ENCODE results near the gene AKAP12. TPM values are rescaled to one million over a fixed set of nuclear protein-coding genes. Genes with fewer than 3 reads are reported as not detected.

Gene AKAP12
- total RNA-seq, 1 donor from 2014 or later: 81.3 TPM

GRCh38 chr6:151279891-151280290 lies 40.1 kb downstream of the AKAP12 start:
- H3K4me3 Mint-ChIP-seq: no peak overlapping the region
- Histone ChIP-seq H2AFZ (replicated peaks) (no peak overlapping the region), H3K27ac (no peak overlapping the region), H3K36me3 (no peaks in the 10 kb centered on the region), H3K9me3 (ENCODE audit: low read depth) (no peaks in the 10 kb centered on the region), H3F3A (ENCODE audit: low read depth) (no peaks in the 10 kb centered on the region), H3K9ac (no peak overlapping the region), H3K79me2 (ENCODE audit: low read depth) (peaks cover 32% of the 10 kb centered on the region), H3K27me3 (no peaks in the 10 kb centered on the region), H4K20me1 (ENCODE audit: low read depth) (no peaks in the 10 kb centered on the region), H3K4me3 (no peak overlapping the region), H3K4me1 (peaks cover 17% of the 10 kb centered on the region), H3K4me2 (no peak overlapping the region)
- no peak overlapping the region for H3K27ac Mint-ChIP-seq
- H3K4me1 Mint-ChIP-seq: peaks cover 30% of the 10 kb centered on the region
- DNase-seq (ENCODE audit: low spot score): no peak
- TF ChIP-seq CTCF (IDR thresholded peaks at IDR 0.05) (no peak), EZH2 (IDR thresholded peaks at IDR 0.05) (no peak), EZH2phosphoT487 (IDR thresholded peaks at IDR 0.05) (no peak)
- peaks cover 7% of the 10 kb centered on the region for H3K36me3 Mint-ChIP-seq
- no peaks in the 10 kb centered on the region for H3K27me3 Mint-ChIP-seq (ENCODE audit: insufficient read depth, low read depth)
- no peaks in the 10 kb centered on the region for H3K9me3 Mint-ChIP-seq

- H3K27ac ChIP-seq: no peak overlapping the region
- H3K27me3 ChIP-seq: no peaks in the 10 kb centered on the region
- Mint-ChIP-seq H3K4me3 (no peak overlapping the region), H3K36me3 (peaks cover 7% of the 10 kb centered on the region), H3K27me3 (ENCODE audit: insufficient read depth, low read depth) (no peaks in the 10 kb centered on the region), H3K9me3 (no peaks in the 10 kb centered on the region), H3K4me1 (peaks cover 22% of the 10 kb centered on the region), H3K27ac (no peak overlapping the region)
- peaks cover 14% of the 10 kb centered on the region for H3K4me1 ChIP-seq
- no peaks in the 10 kb centered on the region for H3K9me3 ChIP-seq (ENCODE audit: low read depth)
- H3K4me2 ChIP-seq: no peak overlapping the region
- H3K79me2 ChIP-seq (ENCODE audit: low read depth): peaks cover 31% of the 10 kb centered on the region
- no peaks in the 10 kb centered on the region for H3K36me3 ChIP-seq
- H3K4me3 ChIP-seq: no peak overlapping the region
- H3K9ac ChIP-seq: no peak overlapping the region
- H2AFZ ChIP-seq (replicated peaks): no peak overlapping the region
- no peak for TF ChIP-seq EZH2phosphoT487 (IDR thresholded peaks at IDR 0.05)
- TF ChIP-seq EZH2 (IDR thresholded peaks at IDR 0.05): no peak
- TF ChIP-seq CTCF (IDR thresholded peaks at IDR 0.05): no peak
- no peaks in the 10 kb centered on the region for H3F3A ChIP-seq (ENCODE audit: low read depth)
- no peaks in the 10 kb centered on the region for H4K20me1 ChIP-seq (ENCODE audit: low read depth)
- no peak for DNase-seq (ENCODE audit: low spot score)
These were observed 41.1 kb downstream of the AKAP12 start for GRCh38 chr6:151280859-151281258.

GRCh38 chr6:151284012-151284411 lies 44.2 kb downstream of the AKAP12 start:
- no peaks in the 10 kb centered on the region for H3K9me3 Mint-ChIP-seq
- H3K36me3 Mint-ChIP-seq: peaks cover 12% of the 10 kb centered on the region
- H3K79me2 ChIP-seq (ENCODE audit: low read depth): peaks cover 17% of the 10 kb centered on the region
- no peaks in the 10 kb centered on the region for H3K27me3 Mint-ChIP-seq (ENCODE audit: insufficient read depth, low read depth)
- H2AFZ ChIP-seq (replicated peaks): no peak overlapping the region
- no peak overlapping the region for H3K4me2 ChIP-seq
- no peak overlapping the region for H3K9ac ChIP-seq
- H3K4me3 Mint-ChIP-seq: no peak overlapping the region
- no peaks in the 10 kb centered on the region for H4K20me1 ChIP-seq (ENCODE audit: low read depth)
- H3K27me3 ChIP-seq: no peaks in the 10 kb centered on the region
- TF ChIP-seq EZH2 (IDR thresholded peaks at IDR 0.05) (no peak), EZH2phosphoT487 (IDR thresholded peaks at IDR 0.05) (no peak), CTCF (IDR thresholded peaks at IDR 0.05) (no peak)
- no peak overlapping the region for H3K4me3 ChIP-seq
- peaks cover 15% of the 10 kb centered on the region for H3K4me1 Mint-ChIP-seq
- no peaks in the 10 kb centered on the region for H3F3A ChIP-seq (ENCODE audit: low read depth)
- no peak overlapping the region for H3K27ac Mint-ChIP-seq
- H3K9me3 ChIP-seq (ENCODE audit: low read depth): no peaks in the 10 kb centered on the region
- no peaks in the 10 kb centered on the region for H3K36me3 ChIP-seq
- H3K27ac ChIP-seq: no peak overlapping the region
- no peak for DNase-seq (ENCODE audit: low spot score)
- peaks cover 4% of the 10 kb centered on the region for H3K4me1 ChIP-seq
